WTC11 (cell line): ENCODE results near the gene MYOM3.

ENCODE experiments used
- ATF3 ChIP-seq: sonication (generic); formaldehyde crosslinking; conservative IDR thresholded peaks from 2 replicates; pipeline ENCODE4 v1.8.1; 2022; ENCODE audit warnings: mild to moderate bottlenecking, missing genetic modification reagents
- PRRX2 ChIP-seq: fragments of 250-450 bp; sonication (Bioruptor Pico); IDR thresholded peaks from 2 replicates; pipeline ENCODE4 v1.8.0; 2021; ENCODE audit warnings: mild to moderate bottlenecking
- ZNF232 ChIP-seq: sonication (generic); formaldehyde crosslinking; IDR thresholded peaks from 2 replicates; pipeline ENCODE4 v1.8.0; 2022; ENCODE audit warnings: mild to moderate bottlenecking, missing genetic modification reagents

- TF ChIP-seq ZNF232 (CRISPR knock-in tag) (no peak), ATF3 (CRISPR knock-in tag) (no peak), PRRX2 (no peak)
Measured at GRCh38 chr1:24133819-24134218, 21.9 kb upstream of the MYOM3 start.
